Retinal pigment epithelial cell (primary cell): ENCODE measurements around the gene SLC13A2.

Source experiments
- DNase-seq: peaks from one replicate; pipeline ENCODE4 v3.0.0-alpha.2; 2010; ENCODE audit warnings: low read depth
- H3K4me3 ChIP-seq: 2 replicates; pipeline ENCODE4 v1.5.1; 2011; ENCODE audit warnings: mild to moderate bottlenecking, low read length, control low read depth, moderate library complexity
- CTCF ChIP-seq: conservative IDR thresholded peaks from 2 replicates; pipeline ENCODE4 v1.5.1; 2011; ENCODE audit warnings: low read depth, low read length, control low read depth, inconsistent platforms

SLC13A2 gene

DNA sequence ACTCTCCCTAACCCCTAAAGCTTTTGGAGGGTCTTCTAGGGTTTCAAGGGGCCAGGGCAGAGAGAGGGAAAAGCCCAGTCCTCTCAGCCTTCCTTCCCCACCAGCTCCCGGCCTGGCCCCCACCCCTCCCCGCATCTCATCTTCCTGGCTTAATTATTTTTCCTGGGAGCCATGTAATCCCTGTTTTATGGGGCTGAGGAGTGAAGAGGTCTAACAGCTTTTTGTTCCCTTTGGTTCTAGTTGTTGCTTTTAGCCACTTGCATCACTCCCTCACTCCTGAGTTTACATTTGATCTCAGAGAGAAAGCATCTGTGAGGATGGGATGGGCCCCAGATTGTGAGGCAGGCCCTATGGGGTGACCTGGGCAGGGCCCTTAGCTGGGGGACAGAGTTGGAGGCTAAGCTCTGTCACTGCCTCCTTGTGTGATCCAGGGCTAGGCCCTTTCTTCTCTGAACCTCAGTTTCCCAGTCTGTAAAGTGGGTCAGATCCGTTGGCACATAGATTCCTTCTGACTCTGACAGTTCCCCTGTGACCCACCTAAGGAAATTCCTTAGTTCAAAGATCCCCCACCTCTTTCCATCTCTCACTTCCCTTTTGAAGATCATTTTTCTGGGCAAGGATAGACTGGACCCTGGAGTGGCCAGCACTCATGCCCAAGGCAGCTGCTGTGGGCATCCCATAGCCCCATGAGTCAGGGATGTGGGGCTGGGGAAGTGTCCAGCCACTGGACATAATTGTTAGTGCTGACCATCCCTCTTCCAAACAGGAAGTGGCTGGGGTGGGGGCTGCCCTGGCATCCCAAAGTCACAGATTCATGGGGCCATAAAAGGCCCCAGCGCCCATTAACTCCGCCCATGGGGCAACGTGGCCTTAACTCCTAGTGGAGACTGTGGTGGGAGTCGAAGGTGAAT lies 58.9 kb downstream of the SLC13A2 start:
- no peak overlapping the region for H3K4me3 ChIP-seq
- no peak for TF ChIP-seq CTCF
- no peak for DNase-seq

- no peak overlapping the region for H3K4me3 ChIP-seq
- TF ChIP-seq CTCF, result no peak
- no peak for DNase-seq
These were observed 59.8 kb downstream of the SLC13A2 start for GRCh38 chr17:28533091-28533807.

DNA sequence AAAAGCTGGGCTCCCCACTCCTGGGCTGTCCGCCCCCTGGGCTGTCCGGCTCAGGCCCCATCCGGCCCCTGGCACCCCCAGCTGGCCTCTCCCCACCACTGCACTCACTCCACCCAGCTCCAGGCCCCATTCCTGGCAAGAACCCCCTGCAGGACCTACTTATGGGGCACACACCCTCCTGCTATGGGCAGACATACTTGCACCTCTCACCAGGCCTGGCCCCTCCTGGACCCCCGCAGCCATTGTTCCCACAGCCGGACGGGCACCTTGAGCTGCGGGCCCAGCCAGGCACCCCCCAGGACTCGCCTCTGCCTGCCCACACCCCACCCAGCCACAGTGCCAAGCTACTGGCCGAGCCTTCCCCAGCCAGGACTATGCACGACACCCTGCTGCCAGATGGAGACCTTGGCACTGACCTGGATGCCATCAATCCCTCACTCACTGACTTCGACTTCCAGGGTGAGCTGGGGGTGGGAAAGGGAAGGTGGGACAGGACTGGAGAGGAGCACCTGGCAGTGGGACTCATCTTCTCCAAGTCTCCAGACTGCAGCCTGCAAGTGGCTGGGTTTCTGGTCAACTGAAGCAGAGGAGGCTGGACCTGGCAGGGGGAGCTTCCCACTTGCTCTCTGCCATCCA lies 61.4 kb downstream of the SLC13A2 start:
- no peak overlapping the region for H3K4me3 ChIP-seq
- TF ChIP-seq CTCF, result no peak
- DNase-seq, result no peak

DNA sequence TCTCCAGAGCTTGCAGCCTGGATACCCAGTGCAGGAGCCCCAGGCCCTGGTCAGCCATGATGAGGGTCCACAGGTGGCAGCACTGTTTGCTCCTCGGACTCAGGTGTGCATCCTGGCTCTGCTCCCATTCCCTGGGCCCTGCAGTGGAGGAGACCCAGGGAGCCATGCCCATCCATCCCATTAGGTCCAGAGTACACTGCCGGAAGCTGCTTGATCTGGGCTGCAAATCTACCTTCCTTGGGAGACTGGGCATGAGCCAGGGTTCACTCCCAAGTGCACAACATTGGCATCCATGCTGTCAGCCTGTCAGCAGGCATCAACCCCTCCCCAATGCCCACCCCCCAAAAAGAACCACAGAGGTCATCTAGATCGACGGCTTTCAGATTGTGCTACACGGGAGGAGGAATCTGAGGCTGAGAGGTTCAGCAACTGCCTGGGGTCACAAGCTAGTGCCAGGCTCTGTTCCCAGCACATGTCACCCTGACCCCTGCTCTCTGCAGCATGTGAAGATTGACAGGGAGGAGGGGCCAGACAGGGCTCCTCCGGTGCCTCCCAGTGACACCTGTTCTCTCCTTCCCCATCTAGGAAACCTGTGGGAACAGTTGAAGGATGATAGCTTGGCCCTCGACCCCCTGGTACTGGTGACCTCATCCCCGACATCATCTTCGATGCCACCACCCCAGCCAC lies 63.2 kb downstream of the SLC13A2 start:
- DNase-seq, result no peak
- TF ChIP-seq CTCF, result no peak
- H3K4me3 ChIP-seq, result no peak overlapping the region

GRCh38 chr17:28537219-28537610 lies 63.8 kb downstream of the SLC13A2 start:
- no peak for DNase-seq
- no peak for TF ChIP-seq CTCF
- no peak overlapping the region for H3K4me3 ChIP-seq

GRCh38 chr17:28538296-28538895 lies 65.0 kb downstream of the SLC13A2 start:
- no peak for TF ChIP-seq CTCF
- H3K4me3 ChIP-seq, result no peak overlapping the region

More at GRCh38 chr17:28538296-28538895, 65.0 kb downstream of the SLC13A2 start:
- DNase-seq, result no peak
